ENCODE measurements around the gene KCTD16. TPM values are rescaled to one million over a fixed set of nuclear protein-coding genes. Genes with fewer than 3 reads are reported as not detected.

The KCTD16 gene
- polyA plus RNA-seq, 2 of the 4 experiments (the other 2 are of a cell fraction), result 0.10 to 0.32 TPM

GRCh38 chr5:144352732-144353317 lies 182.2 kb downstream of the KCTD16 start:
- FAIRE-seq (no peak), ATAC-seq (no peak), DNase-seq (ENCODE audit: low read depth in 1 of 2, low spot score in 1 of 2) (no peak)
- no peak overlapping the region for H3K4me3 ChIP-seq
- H3K27ac ChIP-seq, result no peak overlapping the region
- no peak overlapping the region for H3K4me2 ChIP-seq
- CTCF ChIA-PET, result no interaction called here
- no peaks in the 10 kb centered on the region for H3K9me3 ChIP-seq
- H3K4me1 ChIP-seq, result no peaks in the 10 kb centered on the region
- POLR2A ChIA-PET, result no interaction called here
- no peak for TF ChIP-seq HOXB13 (CRISPR knock-in tag; IDR thresholded peaks at IDR 0.05; ENCODE audit: low read depth)
- WGBS (ENCODE audit: missing lambda C conversion rate), result 14% methylated on average over 4 of the region's 4 CpGs

DNA sequence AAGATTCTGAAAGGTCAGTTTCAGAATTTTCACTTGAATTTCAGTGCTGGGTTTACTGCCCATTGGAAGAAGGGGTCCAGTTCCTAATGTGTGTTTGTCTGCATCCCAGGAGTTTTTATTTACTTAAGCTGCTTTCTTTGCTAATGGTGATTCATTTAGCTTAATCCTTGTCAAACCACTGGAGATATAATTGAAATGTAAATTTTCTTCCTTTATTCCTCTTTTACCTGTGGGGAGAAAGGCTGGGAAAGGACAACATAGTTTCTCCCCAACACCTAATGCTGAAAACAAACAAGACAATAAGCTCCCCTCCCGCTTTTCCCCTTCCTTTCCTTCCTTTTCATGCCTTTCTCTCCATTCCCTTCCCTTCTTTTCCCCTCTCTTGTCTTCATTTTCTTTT lies 185.8 kb downstream of the KCTD16 start:
- H3K4me2 ChIP-seq, result no peak overlapping the region
- ATAC-seq, result no peak
- CTCF ChIA-PET, result no interaction called here
- no peaks in the 10 kb centered on the region for H3K4me1 ChIP-seq
- no peaks in the 10 kb centered on the region for H3K9me3 ChIP-seq
- TF ChIP-seq HOXB13 (CRISPR knock-in tag; IDR thresholded peaks at IDR 0.05; ENCODE audit: low read depth), result no peak
- no peak for TF ChIP-seq ZFP36 (IDR thresholded peaks at IDR 0.05; ENCODE audit: borderline replicate concordance, partially characterized antibody)
- TF ChIP-seq POLR2AphosphoS2 (conservative IDR thresholded peaks at IDR 0.05; ENCODE audit: low read length), result no peak
- TF ChIP-seq PBX3 (IDR thresholded peaks at IDR 0.05), result no peak
- TF ChIP-seq HDAC2 (IDR thresholded peaks at IDR 0.05), result no peak
- TF ChIP-seq KDM1A (IDR thresholded peaks at IDR 0.05; ENCODE audit: low read depth), result no peak
- TF ChIP-seq REST (IDR thresholded peaks at IDR 0.05), result no peak
- no peak for TF ChIP-seq ZC3H11A (IDR thresholded peaks at IDR 0.05)
- TF ChIP-seq RNF2 (IDR thresholded peaks at IDR 0.05; ENCODE audit: borderline replicate concordance, low read depth), result no peak
- TF ChIP-seq GATA3 (IDR thresholded peaks at IDR 0.05; ENCODE audit: borderline replicate concordance), result no peak
- TF ChIP-seq TFCP2L1 (CRISPR knock-in tag; IDR thresholded peaks at IDR 0.05), result no peak
- TF ChIP-seq, protein P1, sequence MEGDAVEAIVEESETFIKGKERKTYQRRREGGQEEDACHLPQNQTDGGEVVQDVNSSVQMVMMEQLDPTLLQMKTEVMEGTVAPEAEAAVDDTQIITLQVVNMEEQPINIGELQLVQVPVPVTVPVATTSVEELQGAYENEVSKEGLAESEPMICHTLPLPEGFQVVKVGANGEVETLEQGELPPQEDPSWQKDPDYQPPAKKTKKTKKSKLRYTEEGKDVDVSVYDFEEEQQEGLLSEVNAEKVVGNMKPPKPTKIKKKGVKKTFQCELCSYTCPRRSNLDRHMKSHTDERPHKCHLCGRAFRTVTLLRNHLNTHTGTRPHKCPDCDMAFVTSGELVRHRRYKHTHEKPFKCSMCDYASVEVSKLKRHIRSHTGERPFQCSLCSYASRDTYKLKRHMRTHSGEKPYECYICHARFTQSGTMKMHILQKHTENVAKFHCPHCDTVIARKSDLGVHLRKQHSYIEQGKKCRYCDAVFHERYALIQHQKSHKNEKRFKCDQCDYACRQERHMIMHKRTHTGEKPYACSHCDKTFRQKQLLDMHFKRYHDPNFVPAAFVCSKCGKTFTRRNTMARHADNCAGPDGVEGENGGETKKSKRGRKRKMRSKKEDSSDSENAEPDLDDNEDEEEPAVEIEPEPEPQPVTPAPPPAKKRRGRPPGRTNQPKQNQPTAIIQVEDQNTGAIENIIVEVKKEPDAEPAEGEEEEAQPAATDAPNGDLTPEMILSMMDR (IDR thresholded peaks at IDR 0.05), result no peak
- TF ChIP-seq JUN (IDR thresholded peaks at IDR 0.05), result no peak
- no peak for TF ChIP-seq CBX8 (IDR thresholded peaks at IDR 0.05)
- no peak for TF ChIP-seq FOSB (CRISPR knock-in tag; IDR thresholded peaks at IDR 0.05)
- no peak for TF ChIP-seq CHD2 (IDR thresholded peaks at IDR 0.05; ENCODE audit: low read length, partially characterized antibody)
- FAIRE-seq, result no peak
- WGBS (ENCODE audit: missing lambda C conversion rate), result 35% methylated on average over 1 of the region's 1 CpG
- POLR2A ChIA-PET, result no interaction called here
- H3K4me3 ChIP-seq, result no peak overlapping the region
- no peak for DNase-seq (ENCODE audit: low read depth in 1 of 2, low spot score in 1 of 2)
- H3K27ac ChIP-seq, result no peak overlapping the region

GRCh38 chr5:144361406-144361805 lies 190.7 kb downstream of the KCTD16 start:
- WGBS (ENCODE audit: missing lambda C conversion rate), result 18% methylated on average over 2 of the region's 2 CpGs
- ATAC-seq, result no peak
- Histone ChIP-seq H3K4me2 (no peak overlapping the region), H3K9me3 (no peaks in the 10 kb centered on the region), H3K4me3 (no peak overlapping the region), H3K4me1 (no peaks in the 10 kb centered on the region), H3K27ac (no peak overlapping the region)
- FAIRE-seq, result no peak
- DNase-seq (ENCODE audit: low read depth in 1 of 2, low spot score in 1 of 2), result no peak
- CTCF ChIA-PET, result no interaction called here
- POLR2A ChIA-PET, result no interaction called here
- TF ChIP-seq EHMT2 (IDR thresholded peaks at IDR 0.05; ENCODE audit: low read depth) (no peak), REST (IDR thresholded peaks at IDR 0.05) (no peak), NFE2L2 (conservative IDR thresholded peaks at IDR 0.05; ENCODE audit: low read length) (no peak), HEYL (CRISPR knock-in tag; IDR thresholded peaks at IDR 0.05) (no peak), RARB (CRISPR knock-in tag; IDR thresholded peaks at IDR 0.05) (no peak), KDM5A (IDR thresholded peaks at IDR 0.05) (no peak), HOXB13 (CRISPR knock-in tag; IDR thresholded peaks at IDR 0.05; ENCODE audit: low read depth) (no peak), ZSCAN20 (CRISPR knock-in tag; IDR thresholded peaks at IDR 0.05) (no peak)
